HG02759 (cell line): ENCODE measurements around the gene KLHL29.

Experiments used
- ATAC-seq: cut with Tn5 transposase; IDR thresholded peaks from one replicate; pipeline ENCODE4 v1.9.1; 2021; ENCODE audit warnings: mild to moderate bottlenecking, moderate library complexity; ENCODE audit not compliant: unreplicated experiment

The KLHL29 gene

GRCh38 chr2:23687214-23687613 is 302.2 kb downstream of the KLHL29 start:
- ATAC-seq, result no peak

- no peak for ATAC-seq
Observed at GRCh38 chr2:23687713-23688112, 302.7 kb downstream of the KLHL29 start.

GRCh38 chr2:23688486-23689130 is 303.6 kb downstream of the KLHL29 start:
- no peak for ATAC-seq

GRCh38 chr2:23689131-23689700 is 304.2 kb downstream of the KLHL29 start:
- no peak for ATAC-seq

- ATAC-seq, result no peak
Observed at GRCh38 chr2:23689891-23690290, 304.9 kb downstream of the KLHL29 start.

- ATAC-seq, result no peak
Observed at GRCh38 chr2:23690421-23691105, 305.6 kb downstream of the KLHL29 start.

- ATAC-seq, result no peak
Observed at GRCh38 chr2:23691106-23691470, 306.1 kb downstream of the KLHL29 start.

GRCh38 chr2:23691565-23691964 is 306.6 kb downstream of the KLHL29 start:
- no peak for ATAC-seq

GRCh38 chr2:23692263-23692662 is 307.3 kb downstream of the KLHL29 start:
- ATAC-seq, result no peak

GRCh38 chr2:23692851-23693605 is 308.0 kb downstream of the KLHL29 start:
- no peak for ATAC-seq

GRCh38 chr2:23693606-23693951 is 308.6 kb downstream of the KLHL29 start:
- ATAC-seq, result no peak

GRCh38 chr2:23694058-23695045 is 309.4 kb downstream of the KLHL29 start:
- no peak for ATAC-seq

- no peak for ATAC-seq
Observed at GRCh38 chr2:23695214-23695889, 310.4 kb downstream of the KLHL29 start.

GRCh38 chr2:23695890-23696751 is 311.1 kb downstream of the KLHL29 start:
- no peak for ATAC-seq

- no peak for ATAC-seq
Observed at GRCh38 chr2:23696752-23697045, 311.7 kb downstream of the KLHL29 start.

GRCh38 chr2:23697256-23698075 is 312.5 kb downstream of the KLHL29 start:
- no peak for ATAC-seq

GRCh38 chr2:23698116-23698693 is 313.2 kb downstream of the KLHL29 start:
- no peak for ATAC-seq
